Hematopoietic multipotent progenitor cell treated with erythropoietin and hydrocortisone succinate and interleukin-3 and kit ligand, for 6 days (in vitro differentiated cells): Measurements from ENCODE around the gene ZGLP1.
A peak's percentile ranks its signal among the peaks of the same experiment; 100 is the strongest.
"Not testable (repeated sequence)": the region's sequence is repeated elsewhere in the genome, so short reads cannot be mapped to it uniquely, and the experiment has no call there.

ENCODE experiments used
- DNase-seq: peaks from one replicate; pipeline ENCODE4 v3.0.0-alpha.2; 2015

Gene ZGLP1

DNA sequence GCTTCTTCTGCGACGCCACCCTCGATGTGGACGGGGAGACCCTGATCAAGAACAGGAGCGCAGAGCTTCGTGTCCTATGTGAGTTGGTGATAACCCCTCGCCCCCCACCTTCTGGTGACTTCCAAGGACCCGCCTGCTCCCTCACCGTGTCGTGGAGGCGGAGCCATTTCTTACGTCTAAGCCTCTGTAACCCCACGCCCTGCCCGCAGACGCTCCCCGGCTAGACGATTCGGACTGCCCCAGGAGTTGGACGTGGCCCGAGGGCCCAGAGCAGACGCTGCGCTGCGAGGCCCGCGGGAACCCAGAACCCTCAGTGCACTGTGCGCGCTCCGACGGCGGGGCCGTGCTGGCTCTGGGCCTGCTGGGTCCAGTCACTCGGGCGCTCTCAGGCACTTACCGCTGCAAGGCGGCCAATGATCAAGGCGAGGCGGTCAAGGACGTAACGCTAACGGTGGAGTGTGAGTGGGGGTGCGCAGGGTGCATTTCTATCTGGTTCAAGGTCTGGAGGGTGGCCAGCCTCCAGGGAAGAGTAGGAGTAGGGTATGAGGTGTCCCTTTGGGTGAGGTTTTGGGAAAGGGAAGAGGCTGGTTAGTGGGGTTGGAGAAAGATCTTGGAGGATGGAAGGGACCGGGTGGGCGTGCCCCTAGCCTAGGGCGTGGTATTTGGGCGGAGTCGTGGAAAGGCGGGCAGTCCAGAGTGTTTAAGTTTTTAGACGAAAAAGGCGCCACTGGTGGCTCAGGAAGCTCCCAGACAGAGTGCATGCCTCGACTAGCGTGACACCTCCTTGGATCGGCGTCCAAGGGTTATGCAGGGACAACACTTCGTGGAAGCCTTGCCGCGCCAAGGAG, 16.6 kb downstream of the ZGLP1 start:
- DNase-seq = peak; percentile 55

DNA sequence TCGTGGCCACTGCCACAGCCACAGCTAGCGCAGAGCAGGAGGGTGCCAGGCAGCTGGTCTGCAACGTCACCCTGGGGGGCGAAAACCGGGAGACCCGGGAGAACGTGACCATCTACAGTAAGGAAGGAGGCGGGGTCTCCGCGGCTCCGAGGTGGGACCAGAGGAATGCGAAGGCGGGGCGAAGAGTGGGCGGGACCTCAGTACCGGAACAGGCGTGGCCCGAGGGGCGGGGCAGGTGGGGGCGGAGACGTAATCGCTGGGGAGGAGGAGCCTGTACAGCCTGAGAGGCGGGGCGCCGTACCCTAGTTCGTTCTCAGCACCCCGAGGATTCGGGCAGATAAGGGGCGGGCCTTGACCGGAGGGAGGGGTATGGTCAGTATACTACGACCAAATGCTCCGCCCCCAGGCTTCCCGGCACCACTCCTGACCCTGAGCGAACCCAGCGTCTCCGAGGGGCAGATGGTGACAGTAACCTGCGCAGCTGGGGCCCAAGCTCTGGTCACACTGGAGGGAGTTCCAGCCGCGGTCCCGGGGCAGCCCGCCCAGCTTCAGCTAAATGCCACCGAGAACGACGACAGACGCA, 17.3 kb downstream of the ZGLP1 start:
- DNase-seq = peak; percentile 95

DNA sequence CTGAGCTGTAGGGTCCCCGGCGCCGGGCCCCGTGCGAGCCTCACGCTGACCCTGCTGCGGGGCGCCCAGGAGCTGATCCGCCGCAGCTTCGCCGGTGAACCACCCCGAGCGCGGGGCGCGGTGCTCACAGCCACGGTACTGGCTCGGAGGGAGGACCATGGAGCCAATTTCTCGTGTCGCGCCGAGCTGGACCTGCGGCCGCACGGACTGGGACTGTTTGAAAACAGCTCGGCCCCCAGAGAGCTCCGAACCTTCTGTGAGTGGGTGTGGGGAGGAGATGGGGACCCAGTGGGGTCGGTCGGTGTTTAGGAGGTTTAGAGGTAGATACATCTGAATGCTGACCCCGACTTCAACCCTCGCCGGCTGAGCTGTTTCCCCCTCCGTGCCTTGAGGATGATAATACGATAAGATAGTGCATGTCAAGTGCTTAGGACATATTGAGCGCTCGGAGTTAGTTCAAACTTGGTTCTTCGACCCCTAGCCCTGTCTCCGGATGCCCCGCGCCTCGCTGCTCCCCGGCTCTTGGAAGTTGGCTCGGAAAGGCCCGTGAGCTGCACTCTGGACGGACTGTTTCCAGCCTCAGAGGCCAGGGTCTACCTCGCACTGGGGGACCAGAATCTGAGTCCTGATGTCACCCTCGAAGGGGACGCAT, 17.9 kb downstream of the ZGLP1 start:
- DNase-seq = no peak

DNA sequence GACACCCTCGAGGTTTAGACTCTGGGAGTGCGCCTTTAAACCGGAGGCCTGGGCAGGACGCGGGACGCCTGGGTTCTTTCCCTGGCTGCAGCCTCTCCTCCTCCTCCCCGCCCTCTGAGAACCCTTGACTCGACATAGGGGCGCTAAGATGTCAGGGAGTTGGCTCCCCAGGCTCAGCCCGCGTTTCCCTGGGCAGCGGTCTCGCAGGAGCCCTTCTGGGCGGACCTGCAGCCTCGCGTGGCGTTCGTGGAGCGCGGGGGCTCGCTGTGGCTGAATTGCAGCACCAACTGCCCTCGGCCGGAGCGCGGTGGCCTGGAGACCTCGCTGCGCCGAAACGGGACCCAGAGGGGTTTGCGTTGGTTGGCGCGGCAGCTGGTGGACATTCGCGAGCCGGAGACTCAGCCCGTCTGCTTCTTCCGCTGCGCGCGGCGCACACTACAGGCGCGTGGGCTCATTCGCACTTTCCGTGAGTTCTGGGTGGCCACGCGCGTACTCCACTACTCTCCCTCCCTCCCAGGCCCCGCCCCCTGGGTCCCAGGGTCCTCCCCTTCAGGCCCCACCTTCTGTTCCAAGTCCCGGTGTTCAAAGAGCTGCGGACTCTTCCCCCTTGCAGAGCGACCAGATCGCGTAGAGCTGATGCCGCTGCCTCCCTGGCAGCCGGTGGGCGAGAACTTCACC, 18.6 kb downstream of the ZGLP1 start:
- peak; percentile 93 for DNase-seq

DNA sequence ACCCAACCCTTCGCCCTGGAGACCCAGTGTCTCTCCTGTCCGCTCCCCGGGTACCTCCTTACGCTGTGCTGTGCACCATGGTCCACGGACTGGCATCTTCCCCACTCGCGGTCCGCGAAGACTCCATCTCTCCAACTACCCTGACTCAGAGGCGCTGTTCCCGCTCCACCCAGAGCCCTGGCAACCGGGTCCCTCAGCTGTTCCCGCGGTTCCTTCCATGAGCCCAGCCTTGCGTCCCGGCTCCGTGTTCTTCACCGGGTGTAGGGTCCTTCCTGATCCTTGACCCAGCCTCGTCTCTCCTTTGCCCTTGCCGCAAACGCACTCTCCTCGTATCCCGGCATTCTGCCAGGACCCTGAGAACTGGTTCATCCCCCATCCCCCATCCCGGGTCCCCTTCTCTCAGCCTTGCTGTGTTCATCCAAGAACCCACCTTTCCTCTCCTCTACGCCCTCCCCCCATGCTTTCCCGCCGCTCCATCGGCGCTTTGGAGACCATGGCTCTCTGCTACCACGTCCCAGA, 19.2 kb downstream of the ZGLP1 start:
- DNase-seq = peak; percentile 67

DNA sequence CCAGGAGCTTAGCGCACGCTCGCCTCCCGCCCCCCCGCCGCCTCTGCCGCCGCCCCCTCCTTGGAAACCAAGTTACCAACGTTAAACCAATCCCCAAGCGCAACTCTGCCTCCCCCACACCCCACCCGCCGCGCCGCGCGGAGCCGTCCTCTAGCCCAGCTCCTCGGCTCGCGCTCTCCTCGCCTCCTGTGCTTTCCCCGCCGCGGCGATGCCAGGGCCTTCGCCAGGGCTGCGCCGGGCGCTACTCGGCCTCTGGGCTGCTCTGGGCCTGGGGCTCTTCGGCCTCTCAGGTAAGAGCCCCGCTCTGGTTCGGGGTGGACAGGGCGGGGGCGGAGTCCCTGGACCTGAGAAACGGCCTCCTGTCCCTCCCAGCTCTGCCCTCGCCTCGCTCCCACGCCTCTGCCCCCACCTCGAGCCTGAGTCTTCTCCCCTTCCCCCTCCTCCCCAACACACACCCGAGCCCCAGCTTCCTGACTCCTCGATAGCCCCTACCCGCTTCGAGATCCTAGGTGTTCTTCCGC, 19.7 kb downstream of the ZGLP1 start, which contains the start of gene ICAM5:
Gene ICAM5, plus strand, starts transcription at position 117 of the 521 bp plus-strand sequence. Its CDS starts 92 bp downstream, at position 209.
- peak; percentile 86 for DNase-seq

DNA sequence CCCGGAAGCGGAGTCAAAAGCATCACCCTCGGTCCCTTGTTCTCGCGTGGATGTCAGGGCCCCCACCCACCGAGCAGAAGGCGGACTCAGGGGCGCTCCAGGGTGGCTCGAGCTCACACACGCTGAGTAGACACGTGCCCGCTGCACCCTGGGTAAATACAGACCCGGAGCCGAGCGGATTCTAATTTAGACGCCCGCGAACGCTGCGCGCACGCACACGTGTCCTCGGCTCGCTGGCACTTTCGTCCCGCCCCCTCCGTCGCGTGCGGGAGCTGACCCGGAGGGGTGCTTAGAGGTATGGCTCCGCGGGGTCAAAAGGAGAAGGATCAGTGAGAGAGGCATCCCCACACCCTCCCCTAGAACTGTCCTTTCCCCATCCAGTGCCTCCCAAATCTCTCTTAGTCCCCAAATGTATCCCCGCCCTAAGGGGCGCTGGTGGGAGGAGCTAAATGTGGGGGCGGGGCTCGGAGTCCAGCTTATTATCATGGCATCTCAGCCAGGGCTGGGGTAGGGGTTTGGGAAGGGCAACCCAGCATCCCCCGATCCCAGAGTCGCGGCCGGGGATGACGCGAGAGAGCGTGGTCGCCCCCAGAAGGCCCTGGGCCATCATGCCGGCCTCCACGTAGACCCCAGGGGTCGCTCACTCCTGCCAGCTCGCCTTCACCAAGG, 20.3 kb downstream of the ZGLP1 start:
- DNase-seq = peak; percentile 92

DNA sequence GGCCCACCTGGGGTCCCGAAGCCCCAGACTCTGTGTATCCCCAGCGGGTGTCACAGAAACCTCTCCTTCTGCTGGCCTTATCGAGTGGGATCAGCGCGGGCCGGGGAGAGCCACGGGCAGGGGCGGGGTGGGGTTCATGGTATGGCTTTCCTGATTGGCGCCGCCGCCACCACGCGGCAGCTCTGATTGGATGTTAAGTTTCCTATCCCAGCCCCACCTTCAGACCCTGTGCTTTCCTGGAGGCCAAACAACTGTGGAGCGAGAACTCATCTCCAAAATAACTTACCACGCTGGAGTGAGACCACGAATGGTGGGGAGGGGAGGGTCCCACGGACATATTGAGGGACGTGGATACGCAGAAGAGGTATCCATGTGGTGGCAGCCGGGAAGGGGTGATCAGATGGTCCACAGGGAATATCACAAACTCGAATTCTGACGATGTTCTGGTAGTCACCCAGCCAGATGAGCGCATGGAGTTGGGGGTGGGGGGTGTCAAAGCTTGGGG, 20.9 kb downstream of the ZGLP1 start:
- DNase-seq = peak; percentile 97

DNA sequence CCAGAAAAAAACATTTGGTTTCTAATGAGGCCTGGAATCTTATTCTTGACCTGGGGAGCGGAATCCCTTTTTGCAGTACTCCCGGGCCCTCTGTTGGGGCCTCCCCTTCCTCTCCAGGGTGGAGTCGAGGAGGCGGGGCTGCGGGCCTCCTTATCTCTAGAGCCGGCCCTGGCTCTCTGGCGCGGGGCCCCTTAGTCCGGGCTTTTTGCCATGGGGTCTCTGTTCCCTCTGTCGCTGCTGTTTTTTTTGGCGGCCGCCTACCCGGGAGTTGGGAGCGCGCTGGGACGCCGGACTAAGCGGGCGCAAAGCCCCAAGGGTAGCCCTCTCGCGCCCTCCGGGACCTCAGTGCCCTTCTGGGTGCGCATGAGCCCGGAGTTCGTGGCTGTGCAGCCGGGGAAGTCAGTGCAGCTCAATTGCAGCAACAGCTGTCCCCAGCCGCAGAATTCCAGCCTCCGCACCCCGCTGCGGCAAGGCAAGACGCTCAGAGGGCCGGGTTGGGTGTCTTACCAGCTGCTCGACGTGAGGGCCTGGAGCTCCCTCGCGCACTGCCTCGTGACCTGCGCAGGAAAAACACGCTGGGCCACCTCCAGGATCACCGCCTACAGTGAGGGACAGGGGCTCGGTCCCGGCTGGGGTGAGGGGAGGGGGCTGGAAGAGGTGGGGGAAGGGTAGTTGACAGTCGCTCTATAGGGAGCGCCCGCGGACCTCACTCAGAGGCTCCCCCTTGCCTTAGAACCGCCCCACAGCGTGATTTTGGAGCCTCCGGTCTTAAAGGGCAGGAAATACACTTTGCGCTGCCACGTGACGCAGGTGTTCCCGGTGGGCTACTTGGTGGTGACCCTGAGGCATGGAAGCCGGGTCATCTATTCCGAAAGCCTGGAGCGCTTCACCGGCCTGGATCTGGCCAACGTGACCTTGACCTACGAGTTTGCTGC, 22.5 kb downstream of the ZGLP1 start, which contains the start of gene ICAM4:
Gene ICAM4, plus strand, starts transcription at position 153 of the 935 bp plus-strand sequence. Its CDS starts 58 bp downstream, at position 211.
- peak; percentile 96 for DNase-seq

DNA sequence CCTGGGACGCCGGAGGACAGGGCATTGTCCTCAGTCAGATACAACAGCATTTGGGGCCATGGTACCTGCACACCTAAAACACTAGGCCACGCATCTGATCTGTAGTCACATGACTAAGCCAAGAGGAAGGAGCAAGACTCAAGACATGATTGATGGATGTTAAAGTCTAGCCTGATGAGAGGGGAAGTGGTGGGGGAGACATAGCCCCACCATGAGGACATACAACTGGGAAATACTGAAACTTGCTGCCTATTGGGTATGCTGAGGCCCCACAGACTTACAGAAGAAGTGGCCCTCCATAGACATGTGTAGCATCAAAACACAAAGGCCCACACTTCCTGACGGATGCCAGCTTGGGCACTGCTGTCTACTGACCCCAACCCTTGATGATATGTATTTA, 24.2 kb downstream of the ZGLP1 start:
- DNase-seq = no peak

DNA sequence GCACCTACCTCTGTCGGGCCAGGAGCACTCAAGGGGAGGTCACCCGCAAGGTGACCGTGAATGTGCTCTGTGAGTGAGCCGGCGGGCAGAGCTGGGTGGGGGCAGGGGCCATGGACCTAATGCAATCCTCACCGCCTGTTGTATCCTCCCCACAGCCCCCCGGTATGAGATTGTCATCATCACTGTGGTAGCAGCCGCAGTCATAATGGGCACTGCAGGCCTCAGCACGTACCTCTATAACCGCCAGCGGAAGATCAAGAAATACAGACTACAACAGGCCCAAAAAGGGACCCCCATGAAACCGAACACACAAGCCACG, 24.7 kb downstream of the ZGLP1 start:
- no peak for DNase-seq

DNA sequence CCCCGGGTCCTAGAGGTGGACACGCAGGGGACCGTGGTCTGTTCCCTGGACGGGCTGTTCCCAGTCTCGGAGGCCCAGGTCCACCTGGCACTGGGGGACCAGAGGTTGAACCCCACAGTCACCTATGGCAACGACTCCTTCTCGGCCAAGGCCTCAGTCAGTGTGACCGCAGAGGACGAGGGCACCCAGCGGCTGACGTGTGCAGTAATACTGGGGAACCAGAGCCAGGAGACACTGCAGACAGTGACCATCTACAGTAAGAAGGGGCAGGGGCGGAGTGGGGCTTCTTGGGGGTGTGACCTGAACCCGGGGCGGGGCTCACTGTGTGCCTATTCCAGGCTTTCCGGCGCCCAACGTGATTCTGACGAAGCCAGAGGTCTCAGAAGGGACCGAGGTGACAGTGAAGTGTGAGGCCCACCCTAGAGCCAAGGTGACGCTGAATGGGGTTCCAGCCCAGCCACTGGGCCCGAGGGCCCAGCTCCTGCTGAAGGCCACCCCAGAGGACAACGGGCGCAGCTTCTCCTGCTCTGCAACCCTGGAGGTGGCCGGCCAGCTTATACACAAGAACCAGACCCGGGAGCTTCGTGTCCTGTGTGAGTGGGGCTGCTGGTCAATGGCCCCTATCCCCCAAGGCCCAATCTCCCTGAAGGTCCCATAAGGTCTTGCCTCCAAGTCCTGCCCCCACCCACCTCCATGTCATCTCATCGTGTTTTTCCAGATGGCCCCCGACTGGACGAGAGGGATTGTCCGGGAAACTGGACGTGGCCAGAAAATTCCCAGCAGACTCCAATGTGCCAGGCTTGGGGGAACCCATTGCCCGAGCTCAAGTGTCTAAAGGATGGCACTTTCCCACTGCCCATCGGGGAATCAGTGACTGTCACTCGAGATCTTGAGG, 25.3 kb downstream of the ZGLP1 start:
- no peak for DNase-seq

DNA sequence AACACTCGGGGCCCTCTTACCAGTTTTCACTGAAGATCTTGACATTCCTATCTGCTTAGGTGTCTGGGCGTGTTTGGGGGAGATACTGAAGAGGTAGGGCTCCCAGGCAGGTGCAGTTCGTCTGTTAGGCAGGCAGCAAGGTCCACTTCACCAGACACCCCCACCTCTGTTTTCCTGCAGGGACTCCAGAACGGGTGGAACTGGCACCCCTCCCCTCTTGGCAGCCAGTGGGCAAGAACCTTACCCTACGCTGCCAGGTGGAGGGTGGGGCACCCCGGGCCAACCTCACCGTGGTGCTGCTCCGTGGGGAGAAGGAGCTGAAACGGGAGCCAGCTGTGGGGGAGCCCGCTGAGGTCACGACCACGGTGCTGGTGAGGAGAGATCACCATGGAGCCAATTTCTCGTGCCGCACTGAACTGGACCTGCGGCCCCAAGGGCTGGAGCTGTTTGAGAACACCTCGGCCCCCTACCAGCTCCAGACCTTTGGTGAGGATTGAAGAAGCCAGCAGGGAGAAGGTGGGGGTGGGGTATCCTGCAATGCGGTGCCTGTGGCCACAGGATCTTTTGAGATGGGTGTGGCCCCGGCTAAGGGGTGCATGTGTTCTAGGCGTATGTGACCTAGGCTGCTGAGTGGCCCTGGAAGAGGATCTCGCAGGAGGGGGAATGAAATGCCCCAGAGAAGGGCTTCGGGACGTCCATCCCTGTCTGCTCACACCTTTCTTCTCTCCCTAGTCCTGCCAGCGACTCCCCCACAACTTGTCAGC, 26.1 kb downstream of the ZGLP1 start:
- peak; percentile 76 for DNase-seq

DNA sequence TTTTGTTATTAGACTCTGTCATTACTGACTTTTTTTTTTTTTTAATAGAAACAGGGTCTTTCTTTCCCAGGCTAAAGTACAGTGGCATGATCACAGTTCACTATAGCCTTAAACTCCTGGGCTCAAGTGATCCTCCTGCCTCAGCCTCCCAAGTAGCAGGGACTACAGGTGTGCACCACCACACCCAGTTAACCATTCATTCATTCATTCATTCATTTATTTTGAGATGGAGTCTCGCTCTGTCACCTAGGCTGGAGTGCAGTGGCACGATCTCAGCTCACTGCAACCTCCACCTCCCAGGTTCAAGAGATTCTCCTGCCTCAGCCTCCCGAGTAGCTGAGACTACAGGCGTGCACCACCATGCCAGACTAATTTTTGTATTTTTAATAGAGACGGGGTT, 27.6 kb downstream of the ZGLP1 start:
- DNase-seq = not testable (repeated sequence)

DNA sequence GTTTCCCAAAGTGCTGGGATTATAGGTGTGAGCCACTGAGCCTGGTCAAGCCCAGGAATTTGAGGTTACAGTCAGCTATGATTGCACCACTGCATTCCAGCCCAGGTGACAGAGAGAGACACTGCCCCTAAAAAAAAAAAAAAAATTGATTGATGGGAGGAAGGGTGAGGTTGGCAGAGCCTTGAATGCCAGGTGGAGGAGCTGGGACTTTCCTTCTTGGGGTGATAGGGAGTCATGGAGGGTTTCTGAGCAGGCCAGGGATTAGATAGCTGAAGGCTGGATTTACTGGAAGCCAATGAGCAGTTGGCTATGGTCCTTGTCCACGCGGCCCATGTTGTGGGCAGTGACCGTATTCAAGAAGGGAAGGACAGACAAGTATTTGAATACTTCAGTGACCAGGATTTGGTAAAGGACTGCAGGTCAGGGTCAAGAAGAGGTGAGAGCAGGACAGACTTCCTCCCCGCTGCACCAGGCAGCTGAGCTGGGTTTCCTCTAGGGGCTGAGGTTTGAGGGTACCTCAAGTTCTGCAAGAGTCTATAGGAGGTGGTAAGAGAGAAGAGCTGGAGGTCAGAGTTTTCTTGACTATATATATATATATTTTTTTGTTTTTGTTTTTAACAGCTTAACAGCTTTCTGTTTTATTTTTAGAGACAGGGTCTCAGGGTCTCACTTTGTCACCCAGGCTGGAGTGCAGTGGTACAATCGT, 29.7 kb downstream of the ZGLP1 start:
- no peak for DNase-seq

DNA sequence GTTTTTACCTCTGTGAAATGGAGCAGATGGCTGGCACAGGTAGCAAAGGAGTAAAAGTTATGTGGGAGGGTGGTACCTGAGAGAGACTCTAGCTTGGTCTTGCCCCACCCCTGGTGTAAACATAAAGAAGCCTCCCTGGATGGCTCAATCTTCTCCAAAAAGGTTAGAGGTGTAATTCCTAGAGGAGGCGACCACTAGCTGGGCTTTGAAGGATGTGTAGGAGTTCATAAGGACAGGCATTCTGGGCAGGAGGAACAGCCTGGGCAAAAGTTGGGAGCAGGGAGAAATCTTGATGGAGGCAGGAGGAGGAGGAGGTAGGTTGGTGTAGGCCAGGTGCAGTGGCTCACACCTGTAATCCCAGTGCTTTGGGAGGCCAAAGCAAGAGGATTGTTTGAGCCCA, 30.7 kb downstream of the ZGLP1 start:
- no peak for DNase-seq

DNA sequence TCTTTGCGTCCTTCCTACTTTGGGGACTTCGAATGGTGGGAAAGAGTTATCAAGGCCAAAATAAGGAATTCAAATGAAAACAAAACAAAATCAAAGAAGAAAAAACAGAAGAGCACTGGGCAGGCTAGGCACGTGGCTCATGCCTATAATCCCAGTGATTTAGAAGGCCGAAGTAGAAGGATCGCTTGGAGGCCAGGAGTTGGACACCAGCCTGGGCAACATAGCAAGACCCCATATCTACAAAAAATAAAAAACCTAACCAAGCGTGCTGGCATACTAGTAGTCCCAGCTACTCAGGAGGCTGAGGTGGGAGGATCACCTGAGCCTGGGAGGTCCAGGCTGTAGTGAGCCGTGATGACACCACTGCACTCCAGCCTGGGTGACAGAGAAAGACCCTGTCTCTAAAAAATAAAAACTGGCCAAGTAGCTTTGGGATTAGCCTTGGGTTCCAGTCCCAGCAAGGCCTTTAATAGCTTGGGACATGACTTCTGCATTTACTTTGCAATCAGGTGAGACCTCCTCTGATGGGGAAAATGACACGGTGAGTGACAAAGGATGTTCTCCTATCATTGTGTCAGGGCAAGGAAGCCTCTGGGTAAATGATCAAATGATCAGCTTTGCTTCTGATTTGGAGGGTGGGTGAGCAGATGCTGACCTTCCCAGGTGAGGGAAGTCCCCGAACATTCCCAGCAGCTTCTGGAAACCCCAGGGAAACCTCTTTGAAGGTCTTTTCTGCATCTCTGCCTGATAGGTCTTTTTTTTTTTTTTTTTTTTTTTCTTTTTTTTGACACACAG, 31.6 kb downstream of the ZGLP1 start:
- DNase-seq = no peak
